NCI-H146 treated with DMSO at 0.1 percent for 48 hours (cell line): ENCODE measurements around the gene RDX.
"Not testable (repeated sequence)": the region's sequence is repeated elsewhere in the genome, so short reads cannot be mapped to it uniquely, and the experiment has no call there.

Experiments
- DNase-seq: peaks from one replicate; lab custom pipeline; 2025; ENCODE audit not compliant: unreplicated experiment; lab: John Stamatoyannopoulos, UW

Gene RDX

DNA sequence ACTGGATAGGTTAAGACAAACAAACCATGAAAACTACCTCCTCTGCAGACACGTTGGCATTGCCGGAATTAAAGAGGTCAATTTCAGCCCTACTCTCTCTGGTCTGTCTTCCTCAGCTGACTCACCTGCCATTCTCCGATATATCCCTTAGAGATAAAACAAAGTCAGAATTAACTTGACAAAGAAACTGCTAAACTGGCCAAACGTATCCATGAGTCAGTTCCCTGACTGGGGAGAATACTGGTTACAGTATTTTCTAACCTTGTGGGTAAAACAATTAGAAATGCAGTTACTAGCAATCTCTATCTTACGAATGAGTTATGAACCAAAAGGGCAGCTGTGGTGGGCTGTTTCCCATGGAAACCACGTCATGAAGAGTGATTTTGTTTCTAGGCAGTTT lies 96.2 kb downstream of the RDX start:
- no peak for DNase-seq

DNA sequence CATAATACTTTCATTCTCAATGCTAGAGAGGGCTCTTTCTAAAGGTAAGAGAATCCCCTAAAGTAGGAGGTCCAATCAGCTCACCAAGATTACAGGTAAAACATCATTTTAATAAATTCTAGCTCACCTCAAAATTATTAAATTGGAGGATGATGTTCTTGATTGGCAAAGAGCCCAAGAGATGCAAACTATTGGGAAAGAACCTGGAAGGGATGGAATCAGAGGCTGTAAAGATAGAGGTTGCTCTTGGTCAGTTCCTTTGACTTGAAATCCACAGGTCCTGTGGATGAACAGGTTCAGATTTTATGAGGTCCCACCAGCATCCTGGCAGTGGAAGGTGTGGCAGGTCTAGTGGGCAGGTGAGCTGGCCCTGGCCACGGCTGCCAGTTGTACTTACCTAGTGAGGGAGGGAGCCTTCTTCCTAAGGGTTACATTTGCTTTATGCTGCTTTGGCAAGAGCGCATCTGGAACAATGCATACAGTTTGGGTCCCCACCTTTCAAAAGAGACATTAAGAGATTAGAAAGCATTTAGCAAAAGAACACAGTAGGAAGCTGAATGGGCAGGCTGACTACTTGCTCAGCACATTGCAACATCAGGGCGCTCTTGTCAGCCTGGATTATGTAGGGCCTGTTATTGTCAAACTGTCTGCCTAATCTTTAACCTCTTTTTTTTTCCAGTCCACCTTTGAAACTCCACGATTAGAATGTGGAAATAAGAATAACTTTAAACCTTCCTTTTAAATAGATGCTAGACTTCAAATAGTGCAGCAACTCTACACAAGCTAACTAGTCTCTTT lies 97.0 kb downstream of the RDX start:
- DNase-seq: no peak

DNA sequence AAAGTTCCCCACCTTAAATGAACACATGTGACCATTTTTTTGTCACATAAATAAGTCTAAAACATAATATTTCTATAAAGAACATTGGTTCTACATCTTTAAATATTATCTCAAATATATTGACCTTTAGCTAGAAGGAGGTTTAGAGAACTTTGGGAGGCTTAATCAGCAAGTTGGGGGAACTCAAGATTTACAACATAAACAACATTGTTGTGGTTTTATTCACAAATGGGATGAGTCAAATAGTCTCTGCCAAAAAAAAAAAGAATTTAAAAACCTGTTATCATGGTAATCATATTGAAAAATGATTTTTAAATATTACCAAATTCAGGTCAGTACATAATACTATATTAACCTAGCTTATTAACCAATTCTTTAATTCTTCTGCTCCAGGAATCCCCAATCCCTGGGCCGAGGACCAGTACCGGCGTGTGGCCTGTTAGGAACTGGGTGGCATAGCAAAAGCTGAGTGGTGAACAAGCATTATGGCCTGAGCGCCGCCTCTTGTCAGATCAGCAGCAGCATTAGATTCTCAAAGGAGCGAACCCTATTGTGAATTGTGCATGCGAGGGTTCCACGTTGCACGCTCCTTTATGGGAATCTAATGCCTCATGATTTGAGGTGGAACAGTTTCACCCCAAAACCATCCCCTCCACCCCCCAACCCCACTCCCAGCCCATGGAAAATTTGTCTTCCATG lies 98.2 kb downstream of the RDX start:
- no peak for DNase-seq

DNA sequence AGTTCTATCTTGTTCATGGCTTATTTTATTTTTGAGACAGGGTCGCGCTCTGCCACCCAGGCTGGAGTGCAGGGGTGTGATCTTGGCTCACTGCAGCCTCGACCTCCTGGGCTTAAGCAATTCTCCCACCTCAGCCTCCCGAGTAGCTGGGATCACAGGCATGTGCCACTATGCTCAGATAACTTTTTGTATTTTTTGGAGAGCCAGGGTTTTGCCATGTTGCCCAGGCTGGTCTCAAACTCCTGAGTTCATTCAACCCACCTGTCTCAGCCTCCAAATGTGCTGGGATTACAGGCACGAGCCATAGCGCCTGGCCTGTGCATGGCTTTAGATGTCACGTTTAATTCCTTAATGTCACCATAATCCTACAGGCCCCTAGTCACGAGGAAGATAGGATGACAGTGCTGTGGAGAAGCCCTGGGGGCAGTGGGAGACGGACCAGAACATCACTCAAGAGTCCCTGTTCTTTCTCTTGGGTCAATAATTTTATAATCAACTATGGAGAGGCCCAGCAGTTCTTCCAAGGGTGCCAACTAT lies 99.5 kb downstream of the RDX start:
- no peak for DNase-seq

DNA sequence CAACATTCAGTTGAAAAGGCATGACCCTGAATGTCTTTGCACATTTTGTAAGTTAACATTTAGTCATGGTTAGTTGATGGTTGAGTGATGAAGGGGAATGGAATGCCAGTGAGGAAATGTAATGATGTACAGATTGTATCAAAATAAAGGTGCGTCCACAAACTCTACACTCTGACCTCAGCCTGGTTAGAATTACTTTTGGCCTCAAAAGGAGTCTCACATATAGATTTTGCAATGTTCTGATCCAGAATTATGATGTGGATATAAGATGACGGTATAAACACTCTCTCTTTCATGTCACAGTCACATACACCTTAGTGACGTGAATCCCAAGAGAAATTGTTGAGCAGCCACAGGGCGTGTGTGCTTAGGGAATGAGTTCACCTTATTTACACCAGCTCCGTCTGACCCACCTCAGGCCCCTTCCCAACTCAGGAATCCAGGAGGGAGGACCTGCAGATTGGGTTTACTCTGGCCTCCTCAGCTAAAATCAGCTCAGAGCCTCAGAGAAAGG lies 100.1 kb downstream of the RDX start:
- no peak for DNase-seq

DNA sequence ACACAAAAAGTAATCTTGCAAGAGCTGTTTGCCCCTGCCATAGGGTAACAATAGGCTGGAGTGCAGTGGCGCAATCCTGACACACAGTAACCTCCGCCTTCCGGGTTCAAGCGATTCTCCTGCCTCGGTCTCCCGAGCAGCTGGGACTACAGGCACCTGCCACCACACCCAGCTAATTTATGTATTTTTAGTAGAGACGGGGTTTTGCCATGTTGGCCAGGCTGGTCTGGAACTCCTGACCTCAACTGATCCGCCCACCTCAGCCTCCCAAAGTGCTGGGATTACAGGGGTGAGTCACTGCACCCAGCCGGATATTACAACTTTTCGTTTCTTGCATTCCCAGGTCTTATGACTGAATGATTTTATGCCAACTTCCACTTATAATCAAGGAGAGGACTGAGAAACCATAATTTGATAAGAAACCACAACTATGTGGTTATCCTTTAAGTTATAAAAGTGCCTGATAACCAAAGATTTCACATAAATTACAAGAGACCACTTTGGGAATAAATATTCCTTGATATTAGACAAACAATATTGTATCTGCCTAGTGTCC lies 102.1 kb downstream of the RDX start:
- DNase-seq: not testable (repeated sequence)

DNA sequence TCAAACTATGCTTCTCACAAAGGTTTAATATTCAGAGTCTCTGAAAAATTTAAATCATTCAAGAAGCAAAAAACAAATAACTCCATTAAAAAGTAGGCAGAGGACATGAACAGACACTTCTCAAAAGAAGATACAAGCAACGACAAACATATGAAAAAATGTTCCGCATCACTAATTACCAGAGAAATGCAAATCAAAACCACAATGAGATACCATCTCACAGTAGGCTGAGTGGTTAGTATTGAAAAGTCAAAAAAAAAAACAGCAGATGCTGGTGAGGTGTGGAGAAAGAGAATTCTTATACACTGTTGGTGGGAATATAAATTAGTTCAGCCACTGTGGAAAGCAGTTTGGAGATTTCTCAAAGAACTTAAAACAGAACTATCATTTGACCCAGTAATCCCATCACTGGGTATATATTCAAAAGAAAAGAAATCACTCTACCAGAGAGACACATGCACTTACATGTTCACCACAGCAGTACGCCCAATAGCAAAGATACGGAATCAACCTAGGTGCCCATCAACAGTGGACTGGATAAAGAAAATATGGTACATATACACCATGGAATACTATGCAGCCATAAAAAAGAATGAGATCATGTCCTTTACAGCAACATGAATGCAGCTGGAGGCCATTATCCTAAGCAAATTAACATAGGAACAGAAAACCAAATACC lies 103.7 kb downstream of the RDX start:
- DNase-seq: not testable (repeated sequence)

DNA sequence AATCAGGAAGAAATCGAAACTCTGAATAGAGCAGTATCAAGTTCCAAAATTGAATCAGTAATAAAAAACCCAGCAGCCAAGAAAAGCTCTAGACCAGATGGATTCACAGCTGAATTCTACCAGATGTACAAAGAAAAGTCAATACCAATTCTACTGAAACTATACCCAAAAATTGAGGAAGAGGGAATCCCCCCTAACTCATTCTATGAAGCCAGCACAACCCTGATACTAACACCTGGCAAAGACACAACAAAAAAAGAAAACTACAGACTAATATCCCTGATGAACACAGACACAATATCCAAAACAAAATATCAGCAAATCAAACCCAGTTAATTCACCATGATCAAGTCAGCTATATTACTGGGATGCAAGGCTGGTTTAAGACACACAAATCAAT lies 105.5 kb downstream of the RDX start:
- no peak for DNase-seq

DNA sequence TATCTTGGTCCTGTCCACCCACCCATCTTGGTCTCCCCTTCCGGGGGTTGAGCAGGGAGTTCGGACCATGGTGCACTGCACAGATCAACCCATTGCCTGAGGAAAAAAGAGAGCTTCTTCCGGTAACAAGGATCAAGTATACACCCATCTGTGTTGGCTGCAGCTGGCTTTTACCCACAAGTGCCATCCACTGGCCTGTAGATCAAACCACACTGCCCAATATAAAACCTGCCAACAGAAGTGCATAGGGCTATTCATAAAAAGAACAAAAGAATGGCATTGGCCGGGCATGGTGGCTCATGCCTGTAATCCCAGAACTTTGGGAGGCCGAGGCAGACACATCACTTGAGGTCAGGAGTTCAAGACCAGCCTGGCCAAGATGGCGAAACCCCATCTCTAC lies 108.7 kb downstream of the RDX start:
- no peak for DNase-seq

GRCh38 chr11:110186867-110187266 lies 109.5 kb downstream of the RDX start:
- DNase-seq: no peak

- DNase-seq: no peak
These were observed 110.0 kb downstream of the RDX start for GRCh38 chr11:110186456-110186855.

DNA sequence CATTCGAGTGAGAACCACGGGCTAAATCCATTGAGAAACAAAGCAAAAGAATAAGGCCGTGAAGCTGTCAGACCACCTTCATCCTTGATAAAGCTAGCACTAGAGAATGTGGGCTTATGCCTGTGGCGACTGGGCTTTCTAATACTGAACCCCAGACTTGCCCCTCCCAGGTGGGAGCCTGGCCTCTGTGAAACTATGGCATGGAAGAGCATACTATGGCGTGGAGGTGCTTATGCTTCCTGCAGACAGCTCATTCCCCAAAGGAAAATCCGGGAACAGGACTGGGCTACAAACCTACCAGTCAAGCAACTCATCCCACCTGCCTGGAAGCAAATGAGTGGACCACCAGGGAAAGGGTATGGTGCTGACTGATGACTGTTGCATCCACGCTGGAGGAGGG lies 110.8 kb downstream of the RDX start:
- DNase-seq: no peak

DNA sequence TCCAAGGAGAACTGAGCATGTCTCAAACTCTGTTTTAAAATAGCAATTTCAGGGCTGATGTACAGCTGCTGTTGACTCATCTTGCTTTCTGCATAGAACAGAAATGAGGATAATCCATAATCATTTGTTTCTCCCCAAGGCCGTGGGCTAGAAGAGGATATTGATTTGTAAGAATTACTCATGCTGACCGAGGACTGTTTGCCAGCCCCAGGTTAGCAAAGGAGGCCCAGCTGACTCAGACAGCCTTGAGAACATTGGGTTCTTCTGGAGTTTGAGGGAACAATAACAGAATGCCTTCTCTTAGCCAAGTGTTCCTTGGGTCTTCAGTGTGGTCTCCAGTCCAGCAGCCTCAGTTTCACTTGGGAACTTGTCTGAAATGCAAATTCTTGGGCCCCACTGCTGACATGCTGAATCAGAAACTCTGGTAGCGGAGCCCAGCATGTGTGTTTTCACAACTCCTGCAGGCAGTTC lies 111.3 kb downstream of the RDX start:
- no peak for DNase-seq

- DNase-seq: no peak
These were observed 112.0 kb downstream of the RDX start for GRCh38 chr11:110184456-110184855.

- DNase-seq: no peak
These were observed 113.5 kb downstream of the RDX start for GRCh38 chr11:110182886-110183285.

- DNase-seq: no peak
These were observed 117.3 kb downstream of the RDX start for GRCh38 chr11:110179064-110179463.

- DNase-seq: no peak
These were observed 119.3 kb downstream of the RDX start for GRCh38 chr11:110177086-110177456.

DNA sequence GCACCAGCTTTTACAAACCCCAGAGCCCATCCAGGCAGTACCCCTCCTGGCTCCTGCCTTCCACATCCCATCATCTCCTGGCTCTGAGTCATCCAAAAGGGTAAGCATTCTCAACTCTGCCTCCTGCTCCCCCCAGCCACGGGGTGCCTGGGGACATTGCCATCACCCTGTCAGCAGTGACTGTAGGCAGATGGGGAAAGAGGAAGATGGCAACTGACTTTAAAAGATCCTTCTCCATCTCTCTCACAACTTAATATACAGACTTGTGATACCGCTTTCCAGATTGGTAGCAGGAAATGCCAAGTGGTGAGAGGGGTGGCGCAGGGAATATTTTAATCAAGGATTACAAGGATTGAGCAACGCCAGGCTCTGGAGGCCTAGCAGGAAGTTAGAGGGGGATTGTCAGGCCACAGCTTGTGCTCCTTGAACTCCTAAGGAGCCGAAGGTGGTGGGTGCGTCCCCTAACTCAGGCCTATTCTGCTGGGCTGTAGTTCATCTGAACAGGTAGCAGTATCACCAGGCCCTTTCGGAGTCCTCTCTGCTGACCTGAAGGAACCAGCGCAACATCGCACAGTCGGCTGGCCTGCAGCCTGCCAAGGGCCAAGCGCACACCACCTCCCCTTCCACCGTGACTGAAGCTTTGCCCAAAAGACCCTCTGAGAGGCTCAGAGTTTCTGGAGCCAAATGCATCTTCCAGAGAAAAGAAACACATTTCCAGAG lies 119.9 kb downstream of the RDX start:
- no peak for DNase-seq

GRCh38 chr11:110174645-110175310 lies 121.6 kb downstream of the RDX start:
- no peak for DNase-seq
